ENCODE results near the gene MTA1. TPM values are rescaled to one million over a fixed set of nuclear protein-coding genes. Genes with fewer than 3 reads are reported as not detected.

The MTA1 gene
- total and polyA plus RNA-seq, 4 donors, result 16.9 to 111 (median 78.4) TPM

- ATAC-seq (ENCODE audit: low FRiP score), result no peak
- no peak for DNase-seq
- WGBS, 2 donors, result 83 to 87% methylated on average over 17 of the region's 17 CpGs
- Histone ChIP-seq H3K4me3 (ENCODE audit: low read length in 2 of 2) (no peak overlapping the region), H3K27ac (ENCODE audit: low read depth in 1 of 2, low read length in 2 of 2) (no peak overlapping the region), H3K36me3 (ENCODE audit: control insufficient read depth in 1 of 2, insufficient read depth in 2 of 2, low read length in 1 of 2) (no peaks in the 10 kb centered on the region), H3K27me3 (ENCODE audit: control insufficient read depth in 1 of 2, insufficient read depth in 2 of 2, low read length in 1 of 2) (no peaks in the 10 kb centered on the region), H3K4me1 (ENCODE audit: control insufficient read depth in 1 of 2, insufficient read depth in 2 of 2, low read length in 2 of 2) (no peaks in the 10 kb centered on the region), H3K9me3 (ENCODE audit: control insufficient read depth, low read length) (no peaks in the 10 kb centered on the region)
- intact Hi-C loops (cut with DNase I), result loop anchor here in 1 of 2 donors (5.0 kb wide), 1 partner anchor 40 kb away; no protein-coding TSS in a partner anchor
These were observed 7.4 kb upstream of the MTA1 start for GRCh38 chr14:105411985-105412770.

- Histone ChIP-seq H3K4me1 (ENCODE audit: control insufficient read depth in 1 of 2, insufficient read depth in 2 of 2, low read length in 2 of 2) (no peaks in the 10 kb centered on the region), H3K27ac (ENCODE audit: low read depth in 1 of 2, low read length in 2 of 2) (no peak overlapping the region), H3K36me3 (ENCODE audit: control insufficient read depth in 1 of 2, insufficient read depth in 2 of 2, low read length in 1 of 2) (no peaks in the 10 kb centered on the region), H3K9me3 (ENCODE audit: control insufficient read depth, low read length) (no peaks in the 10 kb centered on the region), H3K4me3 (ENCODE audit: low read length in 2 of 2) (no peak overlapping the region), H3K27me3 (ENCODE audit: control insufficient read depth in 1 of 2, insufficient read depth in 2 of 2, low read length in 1 of 2) (no peaks in the 10 kb centered on the region)
- DNase-seq (no peak), ATAC-seq (ENCODE audit: low FRiP score) (no peak)
- intact Hi-C loops (cut with DNase I), result loop anchor here in 1 of 2 donors (5.0 kb wide), 1 partner anchor 41 kb away; no protein-coding TSS in a partner anchor
- WGBS, 2 donors, result 68 to 71% methylated on average over 8 of the region's 8 CpGs
These were observed 6.7 kb upstream of the MTA1 start for GRCh38 chr14:105412771-105413543.

GRCh38 chr14:105413544-105413886, 6.1 kb upstream of the MTA1 start:
- DNase-seq (no peak), ATAC-seq (ENCODE audit: low FRiP score) (no peak)
- intact Hi-C loops (cut with DNase I), result loop anchor here in 1 of 2 donors (5.0 kb wide), 1 partner anchor 41 kb away; no protein-coding TSS in a partner anchor
- Histone ChIP-seq H3K27me3 (ENCODE audit: control insufficient read depth in 1 of 2, insufficient read depth in 2 of 2, low read length in 1 of 2) (no peaks in the 10 kb centered on the region), H3K36me3 (ENCODE audit: control insufficient read depth in 1 of 2, insufficient read depth in 2 of 2, low read length in 1 of 2) (no peaks in the 10 kb centered on the region), H3K4me3 (ENCODE audit: low read length in 2 of 2) (no peak overlapping the region), H3K9me3 (ENCODE audit: control insufficient read depth, low read length) (no peaks in the 10 kb centered on the region), H3K27ac (ENCODE audit: low read depth in 1 of 2, low read length in 2 of 2) (no peak overlapping the region), H3K4me1 (ENCODE audit: control insufficient read depth in 1 of 2, insufficient read depth in 2 of 2, low read length in 2 of 2) (no peaks in the 10 kb centered on the region)
- 10 to 22% methylated on average over 2 of the region's 2 CpGs for WGBS, 2 donors

- DNase-seq, result peak; percentile 86 to 94
- Histone ChIP-seq H3K36me3 (ENCODE audit: control insufficient read depth in 1 of 2, insufficient read depth in 2 of 2, low read length in 1 of 2) (no peaks in the 10 kb centered on the region), H3K4me1 (ENCODE audit: control insufficient read depth in 1 of 2, insufficient read depth in 2 of 2, low read length in 2 of 2) (no peaks in the 10 kb centered on the region), H3K9me3 (ENCODE audit: control insufficient read depth, low read length) (no peaks in the 10 kb centered on the region), H3K27ac (ENCODE audit: low read depth in 1 of 2, low read length in 2 of 2) (no peak overlapping the region), H3K27me3 (ENCODE audit: control insufficient read depth in 1 of 2, insufficient read depth in 2 of 2, low read length in 1 of 2) (no peaks in the 10 kb centered on the region), H3K4me3 (ENCODE audit: low read length in 2 of 2) (peak overlapping the region in 1 of 2 donors; percentile 10)
- ATAC-seq (ENCODE audit: low FRiP score), result peak; percentile 81
- 18 to 22% methylated on average over 54 to 79 of the region's 79 CpGs for WGBS, 2 donors
- intact Hi-C loops (cut with DNase I), result loop anchor here in 1 of 2 donors (5.0 kb wide), 1 partner anchor 42 kb away; no protein-coding TSS in a partner anchor
These were observed 4.9 kb upstream of the MTA1 start for GRCh38 chr14:105414456-105415371.

GRCh38 chr14:105415481-105416428, 3.9 kb upstream of the MTA1 start:
- H3K27me3 ChIP-seq (ENCODE audit: control insufficient read depth in 1 of 2, insufficient read depth in 2 of 2, low read length in 1 of 2), result no peaks in the 10 kb centered on the region
- no peak for ATAC-seq (ENCODE audit: low FRiP score)
- no peak overlapping the region for H3K27ac ChIP-seq (ENCODE audit: low read depth in 1 of 2, low read length in 2 of 2)
- H3K9me3 ChIP-seq (ENCODE audit: control insufficient read depth, low read length), result no peaks in the 10 kb centered on the region
- 61 to 62% methylated on average over 25 of the region's 25 CpGs for WGBS, 2 donors
- no peaks in the 10 kb centered on the region for H3K4me1 ChIP-seq (ENCODE audit: control insufficient read depth in 1 of 2, insufficient read depth in 2 of 2, low read length in 2 of 2)
- H3K36me3 ChIP-seq (ENCODE audit: control insufficient read depth in 1 of 2, insufficient read depth in 2 of 2, low read length in 1 of 2), result no peaks in the 10 kb centered on the region
- no peak for DNase-seq
- intact Hi-C loops (cut with DNase I), result no loop called here
- H3K4me3 ChIP-seq (ENCODE audit: low read length in 2 of 2), result no peak overlapping the region

GRCh38 chr14:105416671-105417070, 3.0 kb upstream of the MTA1 start:
- Histone ChIP-seq H3K4me3 (ENCODE audit: low read length in 2 of 2) (no peak overlapping the region), H3K4me1 (ENCODE audit: control insufficient read depth in 1 of 2, insufficient read depth in 2 of 2, low read length in 2 of 2) (no peaks in the 10 kb centered on the region), H3K36me3 (ENCODE audit: control insufficient read depth in 1 of 2, insufficient read depth in 2 of 2, low read length in 1 of 2) (no peaks in the 10 kb centered on the region), H3K9me3 (ENCODE audit: control insufficient read depth, low read length) (no peaks in the 10 kb centered on the region), H3K27ac (ENCODE audit: low read depth in 1 of 2, low read length in 2 of 2) (no peak overlapping the region), H3K27me3 (ENCODE audit: control insufficient read depth in 1 of 2, insufficient read depth in 2 of 2, low read length in 1 of 2) (no peaks in the 10 kb centered on the region)
- no peak for ATAC-seq (ENCODE audit: low FRiP score)
- WGBS, 2 donors, result 98% methylated on average over 11 of the region's 11 CpGs
- intact Hi-C loops (cut with DNase I), result no loop called here
- no peak for DNase-seq

- Histone ChIP-seq H3K27me3 (ENCODE audit: control insufficient read depth in 1 of 2, insufficient read depth in 2 of 2, low read length in 1 of 2) (no peaks in the 10 kb centered on the region), H3K9me3 (ENCODE audit: control insufficient read depth, low read length) (no peaks in the 10 kb centered on the region), H3K4me1 (ENCODE audit: control insufficient read depth in 1 of 2, insufficient read depth in 2 of 2, low read length in 2 of 2) (no peaks in the 10 kb centered on the region), H3K36me3 (ENCODE audit: control insufficient read depth in 1 of 2, insufficient read depth in 2 of 2, low read length in 1 of 2) (no peaks in the 10 kb centered on the region), H3K27ac (ENCODE audit: low read depth in 1 of 2, low read length in 2 of 2) (no peak overlapping the region), H3K4me3 (ENCODE audit: low read length in 2 of 2) (no peak overlapping the region)
- intact Hi-C loops (cut with DNase I), result no loop called here
- ATAC-seq (ENCODE audit: low FRiP score) (no peak), DNase-seq (no peak)
- 91 to 97% methylated on average over 3 of the region's 3 CpGs for WGBS, 2 donors
These were observed 1.9 kb upstream of the MTA1 start for GRCh38 chr14:105417690-105418121.

Measured in aorta (tissue), 5 donors.